SK-MEL-5 (cell line): ENCODE measurements around the gene AADAC. TPM values are rescaled to one million over a fixed set of nuclear protein-coding genes. Genes with fewer than 3 reads are reported as not detected.
"Not testable (repeated sequence)": the region's sequence is repeated elsewhere in the genome, so short reads cannot be mapped to it uniquely, and the experiment has no call there.

Experiments
- DNase-seq: peaks from one replicate; pipeline ENCODE4 v3.0.0-alpha.2; 2016; ENCODE audit warnings: low read depth, low spot score
- in situ Hi-C: cut with HindIII; loops from 2 replicates; pipeline ENCODE4 v1.10.0; 2016; ENCODE audit warnings: low sequenced_read_pairs, high pct_unique_total_duplicates, low pct_unique_long_range_greater_than_20kb
- total RNA-seq: library from RNA; depleted of rRNA; stranded (reverse); fragments of >200 nt; shearing (Covaris generic); gene quantifications from 2 replicates; pipeline ENCODE4 v1.2.3, GENCODE V29; 2014

AADAC gene
- total RNA-seq, 1 experiment from 2014 or later: not detected

- no peak for DNase-seq
- in situ Hi-C loops: no loop called here
Measured at GRCh38 chr3:151792411-151792810, 21.5 kb upstream of the AADAC start.

- DNase-seq: no peak
- in situ Hi-C loops: no loop called here
Measured at GRCh38 chr3:151793636-151794035, 20.3 kb upstream of the AADAC start.

- no peak for DNase-seq
- in situ Hi-C loops: no loop called here
Measured at GRCh38 chr3:151794080-151794479, 19.8 kb upstream of the AADAC start.

GRCh38 chr3:151795276-151795675 lies 18.6 kb upstream of the AADAC start:
- in situ Hi-C loops: no loop called here
- no peak for DNase-seq

- DNase-seq: no peak
- in situ Hi-C loops: no loop called here
Measured at GRCh38 chr3:151796105-151796680, 17.7 kb upstream of the AADAC start.

- no peak for DNase-seq
- in situ Hi-C loops: no loop called here
Measured at GRCh38 chr3:151798466-151798865, 15.4 kb upstream of the AADAC start.

GRCh38 chr3:151800431-151800830 lies 13.5 kb upstream of the AADAC start:
- in situ Hi-C loops: no loop called here
- peak; percentile 56 for DNase-seq

- in situ Hi-C loops: no loop called here
- DNase-seq: no peak
Measured at GRCh38 chr3:151804267-151804666, 9.6 kb upstream of the AADAC start.

GRCh38 chr3:151806838-151807237 lies 7.1 kb upstream of the AADAC start:
- in situ Hi-C loops: no loop called here
- no peak for DNase-seq

GRCh38 chr3:151808926-151809325 lies 5.0 kb upstream of the AADAC start:
- in situ Hi-C loops, DNase-seq: not testable (repeated sequence)

- DNase-seq: no peak
- in situ Hi-C loops: no loop called here
Measured at GRCh38 chr3:151811474-151811873, 2.4 kb upstream of the AADAC start.

GRCh38 chr3:151814588-151814987 lies 672 bp downstream of the AADAC start:
- no peak for DNase-seq
- in situ Hi-C loops: no loop called here

GRCh38 chr3:151816091-151816604 lies 2.2 kb downstream of the AADAC start:
- no peak for DNase-seq
- in situ Hi-C loops: no loop called here

- no peak for DNase-seq
- in situ Hi-C loops: no loop called here
Measured at GRCh38 chr3:151817473-151817872, 3.6 kb downstream of the AADAC start.

- no peak for DNase-seq
- in situ Hi-C loops: no loop called here
Measured at GRCh38 chr3:151818361-151818760, 4.4 kb downstream of the AADAC start.

GRCh38 chr3:151819910-151820309 lies 6.0 kb downstream of the AADAC start:
- no peak for DNase-seq
- in situ Hi-C loops: no loop called here

GRCh38 chr3:151827816-151828215 lies 13.9 kb downstream of the AADAC start:
- no peak for DNase-seq
- in situ Hi-C loops: no loop called here

- DNase-seq: peak; percentile 22
- in situ Hi-C loops: no loop called here
Measured at GRCh38 chr3:151835751-151836525, 22.0 kb downstream of the AADAC start.

GRCh38 chr3:151837057-151837456 lies 23.1 kb downstream of the AADAC start:
- in situ Hi-C loops: no loop called here
- DNase-seq: peak; percentile 69
